BE2C (cell line): Measurements from ENCODE around the gene PTPRN2.

ENCODE experiments used
- DNase-seq: peaks from one replicate; pipeline ENCODE4 v3.0.0-alpha.2; 2020
- H3K27me3 ChIP-seq: fragments of 250-450 bp; sonication (Bioruptor Pico); 2 replicates; pipeline ENCODE4 v1.5.1; 2020; ENCODE audit warnings: mild to moderate bottlenecking
- H3K36me3 ChIP-seq: fragments of 250-450 bp; sonication (Bioruptor Pico); 2 replicates; pipeline ENCODE4 v1.5.1; 2020; ENCODE audit warnings: mild to moderate bottlenecking
- H3K4me1 ChIP-seq: fragments of 250-450 bp; sonication (Bioruptor Pico); 2 replicates; pipeline ENCODE4 v1.5.1; 2020
- H3K4me3 ChIP-seq: 2 replicates; pipeline ENCODE4 v1.5.1; 2011; ENCODE audit warnings: low read depth, low read length
- H3K9me3 ChIP-seq: fragments of 250-450 bp; sonication (Bioruptor Pico); 2 replicates; pipeline ENCODE4 v1.5.1; 2020
- CTCF ChIP-seq: IDR thresholded peaks from 2 replicates; pipeline ENCODE4 v1.5.1; 2012; ENCODE audit warnings: mild to moderate bottlenecking, low read depth, low read length

PTPRN2 gene

GRCh38 chr7:158263110-158263963, 324.3 kb downstream of the PTPRN2 start:
- Histone ChIP-seq H3K4me3 (no peak overlapping the region), H3K4me1 (no peaks in the 10 kb centered on the region), H3K27me3 (no peaks in the 10 kb centered on the region), H3K9me3 (peaks cover 10% of the 10 kb centered on the region; the same call in 1 of the 2 replicates), H3K36me3 (no peaks in the 10 kb centered on the region)
- no peak for TF ChIP-seq CTCF
- no peak for DNase-seq

DNA sequence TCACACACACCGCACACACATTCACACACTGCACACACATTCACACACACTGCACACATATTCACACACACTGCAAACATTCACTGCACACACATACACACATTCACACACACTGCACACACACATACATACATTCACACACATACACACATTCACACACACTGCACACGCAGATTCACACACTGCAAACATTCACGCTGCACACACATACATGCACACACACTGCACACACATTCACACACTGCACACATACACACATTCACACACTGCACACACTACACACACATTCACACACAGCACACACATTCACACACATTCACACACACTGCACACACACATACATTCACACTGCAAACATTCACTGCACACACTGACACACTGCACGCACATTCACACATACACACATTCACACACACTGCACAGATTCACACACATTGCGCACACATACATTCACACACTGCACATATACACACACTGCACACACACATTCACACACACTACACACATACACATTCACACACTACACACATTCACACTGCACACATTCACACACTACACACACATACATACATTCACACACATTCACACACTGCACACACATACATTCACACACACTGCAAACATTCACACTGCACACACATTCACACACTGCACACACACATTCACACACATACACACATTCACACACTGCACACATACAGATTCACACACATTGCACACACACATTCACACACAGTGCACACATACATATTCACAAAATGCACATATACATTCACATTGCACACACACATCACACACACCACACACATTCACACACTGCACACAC, 325.1 kb downstream of the PTPRN2 start:
- Histone ChIP-seq H3K4me1 (no peaks in the 10 kb centered on the region), H3K27me3 (no peaks in the 10 kb centered on the region), H3K4me3 (no peak overlapping the region), H3K9me3 (peaks cover 10% of the 10 kb centered on the region; the same call in 1 of the 2 replicates), H3K36me3 (no peaks in the 10 kb centered on the region)
- TF ChIP-seq CTCF = no peak
- DNase-seq = no peak

DNA sequence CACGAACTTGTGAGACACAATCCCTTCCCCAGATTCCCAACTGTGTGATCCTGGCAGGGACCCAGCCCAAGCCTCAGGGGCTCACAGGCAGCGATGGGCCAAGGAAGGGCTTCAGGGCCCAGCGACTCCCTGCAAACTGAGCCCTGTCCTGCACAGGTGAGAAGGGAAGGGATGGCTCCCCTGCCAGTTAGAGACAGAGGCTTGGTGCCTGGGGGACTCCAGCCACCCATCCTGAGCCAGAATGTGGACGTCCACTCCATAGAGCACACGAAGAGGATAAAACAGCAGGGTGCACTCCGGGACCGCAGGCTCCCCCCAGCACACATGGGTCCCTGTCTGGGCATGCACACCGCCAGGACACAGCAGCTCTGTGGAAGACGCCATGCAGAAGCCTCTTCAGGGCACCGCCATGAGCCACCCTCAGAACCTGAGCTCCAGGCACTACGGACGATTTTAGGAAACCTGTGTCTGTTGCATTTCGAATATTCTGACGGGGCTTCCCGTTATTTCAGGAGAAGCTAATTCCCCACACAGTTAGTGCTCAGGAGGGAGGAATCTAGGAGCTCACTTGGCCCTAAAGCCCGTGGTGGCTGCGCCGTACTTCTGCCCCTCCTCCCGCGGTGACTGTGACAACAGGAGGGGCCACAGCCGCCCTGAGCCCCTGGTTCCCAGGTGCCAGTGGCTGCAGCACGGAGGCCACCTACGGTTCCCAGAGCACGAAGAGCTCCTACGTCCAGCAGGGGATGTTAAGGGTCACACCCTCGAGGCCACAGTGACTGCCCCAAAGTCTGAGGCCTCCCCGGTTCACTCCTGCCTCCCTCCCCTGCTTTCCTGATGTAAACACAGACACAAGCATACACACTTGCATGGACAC, 326.0 kb downstream of the PTPRN2 start:
- no peaks in the 10 kb centered on the region for H3K27me3 ChIP-seq
- DNase-seq = no peak
- H3K4me1 ChIP-seq = no peaks in the 10 kb centered on the region
- H3K9me3 ChIP-seq = peaks cover 10% of the 10 kb centered on the region; the same call in 1 of the 2 replicates
- no peak for TF ChIP-seq CTCF
- no peaks in the 10 kb centered on the region for H3K36me3 ChIP-seq
- H3K4me3 ChIP-seq = no peak overlapping the region

GRCh38 chr7:158260567-158261361, 326.9 kb downstream of the PTPRN2 start:
- DNase-seq = no peak
- no peak for TF ChIP-seq CTCF
- no peaks in the 10 kb centered on the region for H3K4me1 ChIP-seq
- H3K36me3 ChIP-seq = no peaks in the 10 kb centered on the region
- H3K9me3 ChIP-seq = peaks cover 10% of the 10 kb centered on the region; the same call in 1 of the 2 replicates
- H3K4me3 ChIP-seq = no peak overlapping the region
- no peaks in the 10 kb centered on the region for H3K27me3 ChIP-seq

GRCh38 chr7:158259671-158260418, 327.8 kb downstream of the PTPRN2 start:
- no peaks in the 10 kb centered on the region for H3K27me3 ChIP-seq
- H3K9me3 ChIP-seq = peaks cover 6% of the 10 kb centered on the region; the same call in 1 of the 2 replicates
- no peak for TF ChIP-seq CTCF
- no peaks in the 10 kb centered on the region for H3K36me3 ChIP-seq
- H3K4me1 ChIP-seq = no peaks in the 10 kb centered on the region
- H3K4me3 ChIP-seq = no peak overlapping the region
- no peak for DNase-seq
